Thymus (tissue), 14 donors: Measurements from ENCODE around the gene GRIN3A. TPM values are rescaled to one million over a fixed set of nuclear protein-coding genes. Genes with fewer than 3 reads are reported as not detected.
A peak's percentile ranks its signal among the peaks of the same experiment; 100 is the strongest.

Experiments
- DNase-seq, 9 donors: peaks; one replicate each; pipeline ENCODE4 v3.0.0-alpha.2; 2013; ENCODE audit warnings: low spot score in 9 of 9, low read depth in 6 of 9, missing footprints in 1 of 9
- H3K27ac ChIP-seq, 2 donors: one replicate each; pipeline ENCODE4 v1.5.1; 2013; ENCODE audit warnings: control low read depth in 1 of 2, low read depth in 1 of 2, low read length in 1 of 2, mild to moderate bottlenecking in 1 of 2, moderate library complexity in 1 of 2
- H3K27me3 ChIP-seq, 2 donors: one replicate each; pipeline ENCODE4 v1.5.1; 2013; ENCODE audit warnings: low read length in 1 of 2; ENCODE audit not compliant: control insufficient read depth in 2 of 2, insufficient read depth in 1 of 2
- H3K36me3 ChIP-seq, 2 donors: one replicate each; pipeline ENCODE4 v1.5.1; 2013; ENCODE audit warnings: low read length in 1 of 2, mild to moderate bottlenecking in 1 of 2, moderate library complexity in 1 of 2; ENCODE audit not compliant: control insufficient read depth in 2 of 2, insufficient read depth in 2 of 2
- H3K4me1 ChIP-seq, 2 donors: one replicate each; pipeline ENCODE4 v1.5.1; 2013; ENCODE audit warnings: low read length in 2 of 2; ENCODE audit not compliant: control insufficient read depth in 2 of 2, insufficient read depth in 2 of 2
- H3K4me3 ChIP-seq, 2 donors: one replicate each; pipeline ENCODE4 v1.5.1; 2013; ENCODE audit warnings: low read length in 2 of 2, control low read depth in 1 of 2, mild to moderate bottlenecking in 1 of 2
- H3K9me3 ChIP-seq, 2 donors: one replicate each; pipeline ENCODE4 v1.5.1; 2013; ENCODE audit warnings: low read length in 1 of 2, mild to moderate bottlenecking in 1 of 2; ENCODE audit not compliant: control insufficient read depth in 2 of 2, insufficient read depth in 1 of 2
- WGBS: extraction: QIAGEN DNeasy Blood & Tissue Kit; methylation state at CpG from one replicate; pipeline ENCODE4 v1.1.7; 2013; 5-methylcytosine and 5-hydroxymethylcytosine counted together
- long read RNA-seq, 10 donors: transcript quantifications; one replicate each; lab custom pipeline, GENCODE V29; 2026
- polyA plus RNA-seq: library from polyadenylated mRNA; stranded (reverse); fragments of 200-250 nt; gene quantifications from one replicate; pipeline ENCODE4 v1.2.3, GENCODE V29; 2013
- total RNA-seq: library from RNA; stranded (reverse); fragments of 120-200 nt; gene quantifications from one replicate; pipeline ENCODE4 v1.2.4, GENCODE V29; 2013
- donor health status: healthy.

Gene GRIN3A
- total RNA-seq (0.14 TPM), polyA plus RNA-seq (0.09 TPM)
- long read RNA-seq, donor 1: 0 reads
- long read RNA-seq, donor 2: 0 reads
- long read RNA-seq, donor 3: 0 reads
- long read RNA-seq, donor 4: 0 reads
- long read RNA-seq, donor 5: 0 reads
- long read RNA-seq, donor 6: 0 reads
- long read RNA-seq, donor 7: 0 reads
- long read RNA-seq, donor 8: 0 reads
- long read RNA-seq, donor 9: 0 reads
- long read RNA-seq, donor 10: 0 reads

DNA sequence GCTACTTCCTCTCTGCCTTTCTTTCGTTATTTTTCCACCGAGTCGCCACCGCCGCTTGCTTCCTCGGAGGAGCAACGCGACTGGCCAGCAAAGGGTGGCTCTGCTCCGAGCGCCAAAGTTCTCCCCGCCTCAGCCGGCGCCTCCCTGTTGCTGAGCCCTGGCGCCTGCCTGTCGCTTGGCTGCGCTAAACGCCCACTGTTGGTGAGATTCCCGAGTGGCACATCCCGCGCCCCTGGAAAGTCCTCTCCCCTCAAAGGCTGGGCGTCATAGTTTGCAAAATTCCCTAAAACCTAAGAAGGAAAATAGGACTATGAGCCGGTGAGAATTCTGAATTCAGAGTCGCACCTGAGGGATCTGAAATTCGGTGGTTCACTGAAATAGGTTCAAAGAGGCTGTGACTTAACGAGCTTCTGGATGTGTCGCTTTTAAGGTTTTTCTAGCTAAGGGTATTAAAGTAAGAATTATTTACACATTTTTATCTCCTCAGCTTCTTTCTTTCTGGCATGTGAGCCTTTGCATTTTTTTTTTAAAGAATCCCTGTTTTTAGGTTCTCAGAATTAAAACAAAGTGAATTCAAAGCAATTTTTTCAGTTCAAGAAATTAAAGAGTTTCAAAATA, at the start of gene GRIN3A:
Gene GRIN3A (minus strand): TSS at position 82 of the 618 bp plus-strand sequence. CDS start 668 bp downstream, outside the sequence.
- WGBS: 4% methylated on average over 26 of the region's 26 CpGs
- H3K9me3 ChIP-seq: no peaks in the 10 kb centered on the region
- no peaks in the 10 kb centered on the region for H3K36me3 ChIP-seq
- no peak within 1 kb of the TSS for H3K27ac ChIP-seq
- peak within 1 kb of the TSS in 1 of 2 donors; percentile 10 for H3K4me3 ChIP-seq
- DNase-seq: no peak
- H3K4me1 ChIP-seq: no peaks in the 10 kb centered on the region
- peaks cover 26 to 39% of the 10 kb centered on the region in 2 donors for H3K27me3 ChIP-seq

- no peak for DNase-seq
- no peaks in the 10 kb centered on the region for H3K27me3 ChIP-seq
Observed at GRCh38 chr9:101787891-101788290, 49.4 kb upstream of the GRIN3A start.

GRCh38 chr9:101778332-101778731, 39.9 kb upstream of the GRIN3A start:
- H3K27me3 ChIP-seq: no peaks in the 10 kb centered on the region
- no peaks in the 10 kb centered on the region for H3K9me3 ChIP-seq
- H3K4me1 ChIP-seq: no peaks in the 10 kb centered on the region
- no peak for DNase-seq
- 91% methylated on average over 4 of the region's 4 CpGs for WGBS
- H3K4me3 ChIP-seq: no peak overlapping the region
- no peaks in the 10 kb centered on the region for H3K36me3 ChIP-seq
- H3K27ac ChIP-seq: no peak overlapping the region

More at GRCh38 chr9:101787891-101788290, 49.4 kb upstream of the GRIN3A start:
- Histone ChIP-seq H3K4me1 (no peaks in the 10 kb centered on the region), H3K9me3 (no peaks in the 10 kb centered on the region), H3K4me3 (no peak overlapping the region), H3K27ac (no peak overlapping the region), H3K36me3 (no peaks in the 10 kb centered on the region)
- 73% methylated on average over 1 of the region's 1 CpG for WGBS

- 98% methylated on average over 3 of the region's 3 CpGs for WGBS
- Histone ChIP-seq H3K36me3 (no peaks in the 10 kb centered on the region), H3K9me3 (no peaks in the 10 kb centered on the region), H3K4me3 (no peak overlapping the region), H3K4me1 (no peaks in the 10 kb centered on the region), H3K27me3 (no peaks in the 10 kb centered on the region), H3K27ac (no peak overlapping the region)
- no peak for DNase-seq
Observed at GRCh38 chr9:101764472-101764871, 26.0 kb upstream of the GRIN3A start.

DNA sequence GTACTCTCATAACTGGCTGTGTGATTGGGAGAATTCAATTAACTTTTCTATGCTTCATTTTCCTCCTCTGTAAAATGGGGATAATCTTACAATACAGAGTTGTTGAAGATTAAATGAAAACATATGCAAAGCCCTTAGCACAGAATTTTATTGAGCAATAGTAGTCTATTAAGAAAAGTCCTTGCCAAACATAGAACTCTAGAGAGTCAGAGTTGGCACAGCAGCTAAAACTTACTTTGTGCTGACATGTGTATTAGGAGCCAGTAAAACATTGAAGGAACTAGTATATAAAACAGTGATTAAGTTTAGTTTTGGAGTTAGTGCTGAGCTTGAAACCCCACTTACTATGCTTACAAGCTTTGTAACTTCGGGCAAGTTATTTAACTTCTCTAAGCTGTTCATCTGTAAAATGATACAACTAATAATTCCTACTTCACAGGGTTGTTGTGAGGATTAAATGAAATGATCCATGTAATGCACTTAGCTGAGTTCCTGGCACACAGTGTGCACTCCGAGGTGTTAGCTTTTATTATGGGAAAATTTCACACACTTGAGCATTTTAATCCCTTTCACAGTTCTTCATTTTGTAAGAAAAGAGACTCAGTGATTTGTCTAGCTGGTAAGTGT, 20.0 kb upstream of the GRIN3A start:
- H3K9me3 ChIP-seq: no peaks in the 10 kb centered on the region
- H3K4me3 ChIP-seq: no peak overlapping the region
- no peaks in the 10 kb centered on the region for H3K27me3 ChIP-seq
- no peak overlapping the region for H3K27ac ChIP-seq
- no peaks in the 10 kb centered on the region for H3K36me3 ChIP-seq
- WGBS: 78% methylated on average over 2 of the region's 2 CpGs
- H3K4me1 ChIP-seq: no peaks in the 10 kb centered on the region
- no peak for DNase-seq

- H3K9me3 ChIP-seq: no peaks in the 10 kb centered on the region
- H3K27me3 ChIP-seq: no peaks in the 10 kb centered on the region
- H3K36me3 ChIP-seq: no peaks in the 10 kb centered on the region
- 98% methylated on average over 5 of the region's 5 CpGs for WGBS
- DNase-seq: no peak
- no peak overlapping the region for H3K27ac ChIP-seq
- no peaks in the 10 kb centered on the region for H3K4me1 ChIP-seq
- H3K4me3 ChIP-seq: no peak overlapping the region
Observed at GRCh38 chr9:101753716-101754115, 15.3 kb upstream of the GRIN3A start.

GRCh38 chr9:101751895-101752294, 13.4 kb upstream of the GRIN3A start:
- no peak for DNase-seq
- 97% methylated on average over 2 of the region's 2 CpGs for WGBS
- H3K27me3 ChIP-seq: no peaks in the 10 kb centered on the region
- no peak overlapping the region for H3K4me3 ChIP-seq
- H3K36me3 ChIP-seq: no peaks in the 10 kb centered on the region
- H3K27ac ChIP-seq: no peak overlapping the region
- H3K9me3 ChIP-seq: no peaks in the 10 kb centered on the region
- H3K4me1 ChIP-seq: no peaks in the 10 kb centered on the region

GRCh38 chr9:101739311-101739710, 864 bp upstream of the GRIN3A start:
- Histone ChIP-seq H3K27ac (no peak overlapping the region), H3K4me1 (no peaks in the 10 kb centered on the region), H3K27me3 (peaks cover 26 to 39% of the 10 kb centered on the region in 2 donors), H3K4me3 (no peak overlapping the region), H3K36me3 (no peaks in the 10 kb centered on the region), H3K9me3 (no peaks in the 10 kb centered on the region)
- DNase-seq: no peak
- 14% methylated on average over 2 of the region's 2 CpGs for WGBS
